Prostate gland (tissue), 2 donors: ENCODE measurements around the gene CYTH4.

Source experiments
- POLR2A ChIP-seq: fragments of 450-650 bp; IDR thresholded peaks from one replicate; pipeline ENCODE4 v1.6.1; 2016; ENCODE audit warnings: antibody characterized with exemption, mild to moderate bottlenecking
- TF ChIP-seq, protein P1 (sequence below), 4 experiments: fragments of 200-600 bp in 2 of 4; fragments of 450-650 bp in 2 of 4; sonication (generic) in 2 of 4; IDR thresholded peaks; 1 replicate in 3 of 4; 2 replicates in 1 of 4; pipeline ENCODE4 v1.5.1; 2016 to 2019; ENCODE audit warnings: antibody characterized with exemption in 4 of 4, mild to moderate bottlenecking in 2 of 4, moderate library complexity in 2 of 4

DNA sequence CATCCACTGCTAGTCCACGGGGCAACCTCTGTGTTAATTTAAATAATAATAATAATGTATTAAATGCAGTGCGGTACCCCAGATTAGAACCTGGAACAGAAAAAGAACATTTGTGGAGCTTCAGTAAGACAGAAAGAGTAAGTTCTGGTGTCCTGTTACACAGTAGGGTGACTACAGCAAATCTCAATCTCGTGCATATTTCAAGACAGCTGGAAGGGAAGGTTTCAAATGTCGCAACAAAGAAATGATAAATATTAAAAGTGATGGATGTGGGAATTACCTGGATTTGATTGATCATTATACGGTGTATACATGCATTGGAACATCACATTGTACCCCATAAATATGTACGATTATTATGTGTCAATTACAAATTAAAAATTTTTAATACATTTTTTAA, 36.6 kb upstream of the CYTH4 start:
- TF ChIP-seq POLR2A: no peak
- TF ChIP-seq, protein P1, sequence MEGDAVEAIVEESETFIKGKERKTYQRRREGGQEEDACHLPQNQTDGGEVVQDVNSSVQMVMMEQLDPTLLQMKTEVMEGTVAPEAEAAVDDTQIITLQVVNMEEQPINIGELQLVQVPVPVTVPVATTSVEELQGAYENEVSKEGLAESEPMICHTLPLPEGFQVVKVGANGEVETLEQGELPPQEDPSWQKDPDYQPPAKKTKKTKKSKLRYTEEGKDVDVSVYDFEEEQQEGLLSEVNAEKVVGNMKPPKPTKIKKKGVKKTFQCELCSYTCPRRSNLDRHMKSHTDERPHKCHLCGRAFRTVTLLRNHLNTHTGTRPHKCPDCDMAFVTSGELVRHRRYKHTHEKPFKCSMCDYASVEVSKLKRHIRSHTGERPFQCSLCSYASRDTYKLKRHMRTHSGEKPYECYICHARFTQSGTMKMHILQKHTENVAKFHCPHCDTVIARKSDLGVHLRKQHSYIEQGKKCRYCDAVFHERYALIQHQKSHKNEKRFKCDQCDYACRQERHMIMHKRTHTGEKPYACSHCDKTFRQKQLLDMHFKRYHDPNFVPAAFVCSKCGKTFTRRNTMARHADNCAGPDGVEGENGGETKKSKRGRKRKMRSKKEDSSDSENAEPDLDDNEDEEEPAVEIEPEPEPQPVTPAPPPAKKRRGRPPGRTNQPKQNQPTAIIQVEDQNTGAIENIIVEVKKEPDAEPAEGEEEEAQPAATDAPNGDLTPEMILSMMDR (IDR thresholded peaks at IDR 0.05): no peak
